Measurements from ENCODE around the gene IMPG2. TPM values are rescaled to one million over a fixed set of nuclear protein-coding genes. Genes with fewer than 3 reads are reported as not detected.

The IMPG2 gene
- total RNA-seq, 1 experiment from 2014 or later, result 0.04 TPM

DNA sequence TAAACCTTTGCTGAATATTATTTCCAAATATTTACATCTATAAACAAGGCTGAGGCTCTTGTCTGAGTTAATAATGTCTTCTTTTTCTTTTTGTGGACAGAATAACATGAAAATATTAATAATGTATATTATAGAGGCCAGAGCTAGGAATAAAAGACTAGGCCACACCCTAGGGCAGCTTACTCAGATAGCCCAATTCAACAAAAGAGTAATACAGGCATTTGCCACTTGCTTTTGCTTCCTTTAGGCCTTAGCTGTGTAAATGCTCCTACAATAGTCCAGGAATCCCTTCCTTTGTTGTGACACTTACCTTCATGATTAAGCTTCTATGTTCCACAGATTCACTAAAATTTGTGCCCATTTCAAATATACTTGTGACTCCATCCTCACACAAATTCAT lies 16.5 kb downstream of the IMPG2 start:
- H3K4me3 Mint-ChIP-seq, result no peak overlapping the region
- ChIA-PET CTCF (no interaction called here), POLR2A (no interaction called here)
- no peak for ATAC-seq
- TF ChIP-seq, protein P1, sequence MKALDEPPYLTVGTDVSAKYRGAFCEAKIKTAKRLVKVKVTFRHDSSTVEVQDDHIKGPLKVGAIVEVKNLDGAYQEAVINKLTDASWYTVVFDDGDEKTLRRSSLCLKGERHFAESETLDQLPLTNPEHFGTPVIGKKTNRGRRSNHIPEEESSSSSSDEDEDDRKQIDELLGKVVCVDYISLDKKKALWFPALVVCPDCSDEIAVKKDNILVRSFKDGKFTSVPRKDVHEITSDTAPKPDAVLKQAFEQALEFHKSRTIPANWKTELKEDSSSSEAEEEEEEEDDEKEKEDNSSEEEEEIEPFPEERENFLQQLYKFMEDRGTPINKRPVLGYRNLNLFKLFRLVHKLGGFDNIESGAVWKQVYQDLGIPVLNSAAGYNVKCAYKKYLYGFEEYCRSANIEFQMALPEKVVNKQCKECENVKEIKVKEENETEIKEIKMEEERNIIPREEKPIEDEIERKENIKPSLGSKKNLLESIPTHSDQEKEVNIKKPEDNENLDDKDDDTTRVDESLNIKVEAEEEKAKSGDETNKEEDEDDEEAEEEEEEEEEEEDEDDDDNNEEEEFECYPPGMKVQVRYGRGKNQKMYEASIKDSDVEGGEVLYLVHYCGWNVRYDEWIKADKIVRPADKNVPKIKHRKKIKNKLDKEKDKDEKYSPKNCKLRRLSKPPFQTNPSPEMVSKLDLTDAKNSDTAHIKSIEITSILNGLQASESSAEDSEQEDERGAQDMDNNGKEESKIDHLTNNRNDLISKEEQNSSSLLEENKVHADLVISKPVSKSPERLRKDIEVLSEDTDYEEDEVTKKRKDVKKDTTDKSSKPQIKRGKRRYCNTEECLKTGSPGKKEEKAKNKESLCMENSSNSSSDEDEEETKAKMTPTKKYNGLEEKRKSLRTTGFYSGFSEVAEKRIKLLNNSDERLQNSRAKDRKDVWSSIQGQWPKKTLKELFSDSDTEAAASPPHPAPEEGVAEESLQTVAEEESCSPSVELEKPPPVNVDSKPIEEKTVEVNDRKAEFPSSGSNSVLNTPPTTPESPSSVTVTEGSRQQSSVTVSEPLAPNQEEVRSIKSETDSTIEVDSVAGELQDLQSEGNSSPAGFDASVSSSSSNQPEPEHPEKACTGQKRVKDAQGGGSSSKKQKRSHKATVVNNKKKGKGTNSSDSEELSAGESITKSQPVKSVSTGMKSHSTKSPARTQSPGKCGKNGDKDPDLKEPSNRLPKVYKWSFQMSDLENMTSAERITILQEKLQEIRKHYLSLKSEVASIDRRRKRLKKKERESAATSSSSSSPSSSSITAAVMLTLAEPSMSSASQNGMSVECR (CRISPR knock-in tag; IDR thresholded peaks at IDR 0.05; ENCODE audit: borderline replicate concordance), result no peak
- TF ChIP-seq, protein P2, sequence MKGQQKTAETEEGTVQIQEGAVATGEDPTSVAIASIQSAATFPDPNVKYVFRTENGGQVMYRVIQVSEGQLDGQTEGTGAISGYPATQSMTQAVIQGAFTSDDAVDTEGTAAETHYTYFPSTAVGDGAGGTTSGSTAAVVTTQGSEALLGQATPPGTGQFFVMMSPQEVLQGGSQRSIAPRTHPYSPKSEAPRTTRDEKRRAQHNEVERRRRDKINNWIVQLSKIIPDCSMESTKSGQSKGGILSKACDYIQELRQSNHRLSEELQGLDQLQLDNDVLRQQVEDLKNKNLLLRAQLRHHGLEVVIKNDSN (CRISPR knock-in tag; IDR thresholded peaks at IDR 0.05), result no peak
- TF ChIP-seq ELF4 (CRISPR knock-in tag; IDR thresholded peaks at IDR 0.05; ENCODE audit: low read depth), result no peak
- no peak for TF ChIP-seq TEAD4 (CRISPR knock-in tag; IDR thresholded peaks at IDR 0.05)
- no peaks in the 10 kb centered on the region for H3K4me1 Mint-ChIP-seq
- peaks cover 8% of the 10 kb centered on the region for H3K27me3 Mint-ChIP-seq (ENCODE audit: low read depth)
- peaks cover 29% of the 10 kb centered on the region for H3K9me3 Mint-ChIP-seq
- H3K27ac Mint-ChIP-seq, result no peak overlapping the region
- DNase-seq (ENCODE audit: low spot score), result no peak
- peaks cover 17% of the 10 kb centered on the region for H3K36me3 Mint-ChIP-seq

DNA sequence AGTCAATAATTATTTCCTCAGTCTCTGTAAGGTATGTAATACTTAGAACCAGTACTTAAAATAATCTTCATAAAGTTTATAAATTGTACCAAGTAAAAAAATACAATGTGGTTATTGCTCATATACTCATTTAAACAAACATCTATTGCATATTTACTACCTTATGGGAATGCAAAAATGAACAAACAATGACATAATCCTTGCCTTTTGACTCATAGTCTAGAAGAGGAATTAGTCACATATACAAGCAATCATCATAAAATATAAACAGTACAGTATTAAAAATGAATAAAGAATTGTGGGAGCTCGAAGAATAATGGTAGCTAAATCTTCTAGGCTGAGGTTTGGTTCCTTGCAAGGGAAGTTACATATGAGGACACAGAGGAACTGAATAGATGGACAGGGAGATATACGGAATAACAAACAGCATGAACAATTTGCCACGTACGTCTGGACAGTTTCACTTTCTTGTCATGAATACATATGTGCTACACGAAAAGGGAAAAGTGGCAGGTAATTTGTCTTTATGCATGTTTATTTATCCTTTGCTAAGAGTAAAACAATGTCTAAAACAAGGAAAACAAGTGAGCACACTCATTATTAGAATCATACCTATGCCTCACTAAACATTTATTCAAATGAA lies 17.2 kb downstream of the IMPG2 start:
- TF ChIP-seq, protein P2 (CRISPR knock-in tag; IDR thresholded peaks at IDR 0.05), result no peak
- Mint-ChIP-seq H3K4me1 (no peaks in the 10 kb centered on the region), H3K36me3 (peaks cover 11% of the 10 kb centered on the region), H3K27ac (no peak overlapping the region), H3K27me3 (ENCODE audit: low read depth) (peaks cover 6% of the 10 kb centered on the region), H3K4me3 (no peak overlapping the region), H3K9me3 (peaks cover 23% of the 10 kb centered on the region)
- DNase-seq (ENCODE audit: low spot score), result no peak
- POLR2A ChIA-PET, result no interaction called here
- no peak for ATAC-seq
- CTCF ChIA-PET, result no interaction called here

DNA sequence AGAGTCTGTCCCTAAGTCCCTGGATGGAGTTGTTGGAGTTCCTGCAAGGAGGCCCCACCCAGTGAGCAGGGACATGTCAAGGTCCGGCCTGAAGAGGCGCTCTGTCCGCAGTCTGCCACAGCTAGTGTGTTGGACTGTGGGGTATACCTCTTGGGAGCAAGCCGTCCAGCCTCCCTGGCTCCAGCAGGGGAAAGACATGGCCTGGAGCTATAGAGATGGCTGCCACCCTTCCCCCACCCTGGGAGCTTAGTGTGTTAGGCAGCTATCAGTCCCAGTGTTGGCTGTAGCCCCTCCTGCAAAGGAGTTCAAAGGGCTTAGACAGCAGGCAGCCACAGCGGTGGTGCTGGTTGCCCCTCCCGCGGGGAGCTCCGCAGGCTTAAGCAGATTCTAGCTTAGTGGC lies 20.3 kb downstream of the IMPG2 start:
- CTCF ChIA-PET, result no interaction called here
- Mint-ChIP-seq H3K4me3 (no peak overlapping the region), H3K9me3 (peaks cover 11% of the 10 kb centered on the region), H3K36me3 (no peaks in the 10 kb centered on the region), H3K27ac (no peak overlapping the region), H3K4me1 (no peaks in the 10 kb centered on the region), H3K27me3 (ENCODE audit: low read depth) (peaks cover 9% of the 10 kb centered on the region; the same call in 1 of the 2 replicates)
- POLR2A ChIA-PET, result no interaction called here
- DNase-seq (ENCODE audit: low spot score) (peak; percentile 26), ATAC-seq (peak; percentile 57)
- TF ChIP-seq, protein P3, sequence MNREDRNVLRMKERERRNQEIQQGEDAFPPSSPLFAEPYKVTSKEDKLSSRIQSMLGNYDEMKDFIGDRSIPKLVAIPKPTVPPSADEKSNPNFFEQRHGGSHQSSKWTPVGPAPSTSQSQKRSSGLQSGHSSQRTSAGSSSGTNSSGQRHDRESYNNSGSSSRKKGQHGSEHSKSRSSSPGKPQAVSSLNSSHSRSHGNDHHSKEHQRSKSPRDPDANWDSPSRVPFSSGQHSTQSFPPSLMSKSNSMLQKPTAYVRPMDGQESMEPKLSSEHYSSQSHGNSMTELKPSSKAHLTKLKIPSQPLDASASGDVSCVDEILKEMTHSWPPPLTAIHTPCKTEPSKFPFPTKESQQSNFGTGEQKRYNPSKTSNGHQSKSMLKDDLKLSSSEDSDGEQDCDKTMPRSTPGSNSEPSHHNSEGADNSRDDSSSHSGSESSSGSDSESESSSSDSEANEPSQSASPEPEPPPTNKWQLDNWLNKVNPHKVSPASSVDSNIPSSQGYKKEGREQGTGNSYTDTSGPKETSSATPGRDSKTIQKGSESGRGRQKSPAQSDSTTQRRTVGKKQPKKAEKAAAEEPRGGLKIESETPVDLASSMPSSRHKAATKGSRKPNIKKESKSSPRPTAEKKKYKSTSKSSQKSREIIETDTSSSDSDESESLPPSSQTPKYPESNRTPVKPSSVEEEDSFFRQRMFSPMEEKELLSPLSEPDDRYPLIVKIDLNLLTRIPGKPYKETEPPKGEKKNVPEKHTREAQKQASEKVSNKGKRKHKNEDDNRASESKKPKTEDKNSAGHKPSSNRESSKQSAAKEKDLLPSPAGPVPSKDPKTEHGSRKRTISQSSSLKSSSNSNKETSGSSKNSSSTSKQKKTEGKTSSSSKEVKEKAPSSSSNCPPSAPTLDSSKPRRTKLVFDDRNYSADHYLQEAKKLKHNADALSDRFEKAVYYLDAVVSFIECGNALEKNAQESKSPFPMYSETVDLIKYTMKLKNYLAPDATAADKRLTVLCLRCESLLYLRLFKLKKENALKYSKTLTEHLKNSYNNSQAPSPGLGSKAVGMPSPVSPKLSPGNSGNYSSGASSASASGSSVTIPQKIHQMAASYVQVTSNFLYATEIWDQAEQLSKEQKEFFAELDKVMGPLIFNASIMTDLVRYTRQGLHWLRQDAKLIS (CRISPR knock-in tag; IDR thresholded peaks at IDR 0.05; ENCODE audit: borderline replicate concordance), result no peak
- no peak for TF ChIP-seq JUN (CRISPR knock-in tag; IDR thresholded peaks at IDR 0.05)
- TF ChIP-seq TP53 (CRISPR knock-in tag; IDR thresholded peaks at IDR 0.05), result no peak
- TF ChIP-seq NFE2L1 (CRISPR knock-in tag; IDR thresholded peaks at IDR 0.05), result no peak
- no peak for TF ChIP-seq IRF2 (CRISPR knock-in tag; IDR thresholded peaks at IDR 0.05; ENCODE audit: borderline replicate concordance, low read depth)
- TF ChIP-seq GTF2I (CRISPR knock-in tag; conservative IDR thresholded peaks at IDR 0.05), result no peak
- no peak for TF ChIP-seq RELA (CRISPR knock-in tag; IDR thresholded peaks at IDR 0.05; ENCODE audit: borderline replicate concordance)
- TF ChIP-seq TEAD1 (CRISPR knock-in tag; IDR thresholded peaks at IDR 0.05), result no peak
- TF ChIP-seq ZNF121 (CRISPR knock-in tag; IDR thresholded peaks at IDR 0.05), result no peak
- TF ChIP-seq MXD4 (CRISPR knock-in tag; IDR thresholded peaks at IDR 0.05; ENCODE audit: borderline replicate concordance), result no peak
- TF ChIP-seq, protein P4, sequence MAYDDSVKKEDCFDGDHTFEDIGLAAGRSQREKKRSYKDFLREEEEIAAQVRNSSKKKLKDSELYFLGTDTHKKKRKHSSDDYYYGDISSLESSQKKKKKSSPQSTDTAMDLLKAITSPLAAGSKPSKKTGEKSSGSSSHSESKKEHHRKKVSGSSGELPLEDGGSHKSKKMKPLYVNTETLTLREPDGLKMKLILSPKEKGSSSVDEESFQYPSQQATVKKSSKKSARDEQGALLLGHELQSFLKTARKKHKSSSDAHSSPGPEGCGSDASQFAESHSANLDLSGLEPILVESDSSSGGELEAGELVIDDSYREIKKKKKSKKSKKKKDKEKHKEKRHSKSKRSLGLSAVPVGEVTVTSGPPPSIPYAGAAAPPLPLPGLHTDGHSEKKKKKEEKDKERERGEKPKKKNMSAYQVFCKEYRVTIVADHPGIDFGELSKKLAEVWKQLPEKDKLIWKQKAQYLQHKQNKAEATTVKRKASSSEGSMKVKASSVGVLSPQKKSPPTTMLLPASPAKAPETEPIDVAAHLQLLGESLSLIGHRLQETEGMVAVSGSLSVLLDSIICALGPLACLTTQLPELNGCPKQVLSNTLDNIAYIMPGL (CRISPR knock-in tag; IDR thresholded peaks at IDR 0.05), result no peak
- TF ChIP-seq, protein P5, sequence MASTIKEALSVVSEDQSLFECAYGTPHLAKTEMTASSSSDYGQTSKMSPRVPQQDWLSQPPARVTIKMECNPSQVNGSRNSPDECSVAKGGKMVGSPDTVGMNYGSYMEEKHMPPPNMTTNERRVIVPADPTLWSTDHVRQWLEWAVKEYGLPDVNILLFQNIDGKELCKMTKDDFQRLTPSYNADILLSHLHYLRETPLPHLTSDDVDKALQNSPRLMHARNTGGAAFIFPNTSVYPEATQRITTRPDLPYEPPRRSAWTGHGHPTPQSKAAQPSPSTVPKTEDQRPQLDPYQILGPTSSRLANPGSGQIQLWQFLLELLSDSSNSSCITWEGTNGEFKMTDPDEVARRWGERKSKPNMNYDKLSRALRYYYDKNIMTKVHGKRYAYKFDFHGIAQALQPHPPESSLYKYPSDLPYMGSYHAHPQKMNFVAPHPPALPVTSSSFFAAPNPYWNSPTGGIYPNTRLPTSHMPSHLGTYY (CRISPR knock-in tag; IDR thresholded peaks at IDR 0.05), result no peak
- no peak for TF ChIP-seq OVOL2 (CRISPR knock-in tag; IDR thresholded peaks at IDR 0.05; ENCODE audit: borderline replicate concordance)
- TF ChIP-seq ZNF423 (CRISPR knock-in tag; IDR thresholded peaks at IDR 0.05), result no peak
- TF ChIP-seq FOXK1 (CRISPR knock-in tag; IDR thresholded peaks at IDR 0.05), result no peak
- no peak for TF ChIP-seq KAT7 (CRISPR knock-in tag; IDR thresholded peaks at IDR 0.05; ENCODE audit: borderline replicate concordance)
